Measurements from ENCODE around the gene MEDAG.

Gene MEDAG

DNA sequence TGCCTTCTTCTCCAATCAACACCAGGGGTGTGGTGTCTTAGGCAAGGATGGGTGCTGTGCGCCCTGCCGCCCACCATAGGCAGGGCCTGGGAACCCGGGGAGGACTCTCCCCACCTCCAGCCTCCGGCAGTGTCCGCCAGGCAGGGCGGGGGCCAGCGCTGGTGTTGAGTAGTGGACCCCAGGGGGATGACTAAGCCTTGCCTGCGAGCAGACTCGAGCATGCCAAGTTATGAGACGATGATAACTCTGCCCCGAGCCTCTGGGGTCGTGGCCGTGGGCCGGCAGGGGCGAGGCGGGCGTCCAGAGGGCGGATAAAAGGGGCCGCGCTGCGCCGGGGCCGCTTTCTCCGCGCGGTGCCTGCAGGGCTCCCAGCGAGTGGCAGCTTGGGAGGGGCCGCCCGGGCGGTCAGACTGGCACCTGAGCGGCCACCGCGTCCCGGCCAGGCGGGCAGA, at the start of gene MEDAG:
MEDAG (plus strand) TSS at position 340 of the 452 bp plus-strand sequence. CDS start 245 bp downstream, outside the sequence.
- no peak for DNase-seq

DNA sequence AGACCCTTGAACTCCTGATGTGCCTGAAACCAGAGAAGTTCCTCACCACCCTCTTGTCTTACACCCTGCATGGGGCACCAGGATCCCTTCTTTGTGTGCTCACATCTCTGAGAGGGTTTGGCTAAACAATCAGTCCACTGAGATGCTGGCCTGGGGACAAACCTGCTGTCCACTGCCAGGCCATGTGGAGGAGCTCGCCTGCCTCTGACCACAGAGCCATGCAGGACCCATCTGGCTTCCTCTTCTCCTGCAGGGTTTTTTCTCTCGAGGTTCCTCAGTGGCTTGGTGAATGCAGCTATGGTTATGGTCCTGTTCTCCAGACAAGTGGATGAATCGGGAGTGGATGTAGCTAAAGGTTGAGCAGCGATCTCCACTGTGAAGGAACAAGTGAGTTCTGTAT, 49.1 kb upstream of the MEDAG start:
- no peak for DNase-seq

DNA sequence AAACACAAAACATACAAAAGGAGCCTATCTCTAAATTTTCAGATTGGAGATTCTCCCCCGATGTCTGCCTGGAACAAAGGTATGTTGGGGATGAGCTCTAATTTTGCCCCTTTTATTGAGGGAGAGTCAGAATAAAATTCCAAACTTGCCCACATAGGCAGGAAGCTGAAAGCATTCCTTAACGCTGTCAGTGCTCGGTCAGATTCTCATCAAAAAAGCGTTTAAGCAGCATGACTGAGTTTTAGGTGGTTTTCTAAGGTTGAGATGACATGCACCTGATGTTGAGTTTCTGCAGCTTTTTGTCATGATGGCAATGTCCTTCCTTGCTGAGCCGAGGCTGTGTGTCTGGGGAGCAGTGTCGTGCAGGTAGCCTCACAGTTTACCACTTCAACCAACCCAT, 48.4 kb upstream of the MEDAG start:
- DNase-seq = no peak

DNA sequence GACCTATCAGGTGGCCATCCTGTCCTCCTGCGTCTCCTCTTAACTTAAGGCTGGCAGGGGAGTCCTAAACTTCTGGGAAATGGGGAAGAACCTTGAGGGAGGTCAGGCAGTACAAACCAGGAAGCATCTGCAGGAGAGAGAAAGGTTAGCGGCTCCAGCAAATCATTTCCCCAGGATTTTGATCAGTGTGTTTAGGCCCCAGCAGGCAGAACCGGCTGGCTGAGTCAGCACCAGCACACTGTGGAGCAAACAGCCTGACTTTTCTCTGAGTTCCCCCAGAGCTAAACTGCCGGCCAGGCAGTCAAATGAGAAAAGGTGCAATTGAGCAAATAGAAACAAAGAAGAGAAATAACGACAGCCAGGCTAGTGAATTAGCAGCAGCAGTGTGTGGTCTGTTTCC, 46.7 kb upstream of the MEDAG start:
- DNase-seq = no peak

DNA sequence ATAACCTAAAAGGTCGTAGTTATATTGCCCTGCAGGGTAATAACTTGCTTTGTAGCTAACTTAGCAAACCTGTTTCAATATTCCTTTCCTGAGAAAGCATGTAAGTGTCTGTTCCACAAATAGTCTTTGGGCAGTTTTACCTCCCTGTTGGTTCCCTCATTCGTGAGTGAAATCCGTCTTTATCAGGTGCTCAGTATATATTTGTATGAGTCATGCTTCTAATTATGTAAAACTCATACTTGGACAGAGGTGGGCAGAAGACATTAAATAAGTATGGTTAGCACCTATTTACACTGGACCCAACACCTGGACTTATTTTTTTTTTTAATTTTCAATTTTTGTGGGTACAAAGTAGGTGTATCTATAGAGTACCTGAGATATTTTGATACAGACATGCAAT, 44.9 kb upstream of the MEDAG start:
- DNase-seq = no peak

DNA sequence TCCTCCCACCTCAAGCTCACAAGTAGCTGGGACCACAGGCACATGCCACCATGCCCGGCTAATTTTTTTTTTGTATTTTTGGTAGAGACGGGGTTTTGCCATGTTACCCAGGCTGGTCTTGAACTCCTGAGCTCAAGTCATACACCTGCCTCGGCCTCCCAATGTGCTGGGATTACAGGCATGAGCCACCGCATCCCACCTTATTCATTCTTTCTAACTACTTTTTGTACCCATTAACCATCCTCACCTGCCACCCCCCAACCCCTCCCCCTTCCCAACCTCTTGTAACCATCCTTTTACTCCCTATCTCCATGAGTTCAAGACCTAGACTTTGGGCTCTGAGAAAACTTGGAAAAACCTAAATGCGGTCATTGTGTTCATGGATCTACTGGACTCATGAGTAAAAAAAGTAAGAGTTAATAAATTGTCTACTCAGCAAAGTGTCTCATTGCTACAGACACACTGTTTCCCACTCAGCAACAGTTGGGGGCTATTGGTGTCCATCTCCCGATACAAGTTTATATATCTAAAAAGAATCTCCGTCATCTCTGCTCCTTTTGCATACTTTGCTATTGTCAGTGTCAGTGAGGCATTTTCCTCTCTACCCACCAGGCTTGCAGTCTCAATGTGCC, 44.1 kb upstream of the MEDAG start:
- no peak for DNase-seq

DNA sequence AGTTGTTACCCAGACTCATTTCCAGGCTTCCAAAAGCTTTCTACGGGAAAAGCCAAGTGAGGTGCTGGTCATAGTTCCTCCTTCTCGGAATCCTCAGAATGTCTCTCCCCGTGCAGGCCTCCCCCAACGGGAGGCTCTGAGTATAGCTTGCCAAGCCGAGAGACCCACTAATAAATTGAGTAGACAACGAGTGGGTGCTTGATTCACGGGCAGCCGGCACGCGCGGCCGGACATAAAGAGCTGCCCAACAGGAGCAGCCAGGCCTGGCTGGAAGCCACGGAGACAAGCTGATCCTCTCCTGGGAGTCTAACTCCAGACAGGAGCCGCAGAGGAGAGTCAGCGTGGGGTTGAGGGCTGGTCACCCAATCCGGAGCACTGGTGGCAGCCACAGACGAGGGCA, 43.4 kb upstream of the MEDAG start:
- DNase-seq = no peak

DNA sequence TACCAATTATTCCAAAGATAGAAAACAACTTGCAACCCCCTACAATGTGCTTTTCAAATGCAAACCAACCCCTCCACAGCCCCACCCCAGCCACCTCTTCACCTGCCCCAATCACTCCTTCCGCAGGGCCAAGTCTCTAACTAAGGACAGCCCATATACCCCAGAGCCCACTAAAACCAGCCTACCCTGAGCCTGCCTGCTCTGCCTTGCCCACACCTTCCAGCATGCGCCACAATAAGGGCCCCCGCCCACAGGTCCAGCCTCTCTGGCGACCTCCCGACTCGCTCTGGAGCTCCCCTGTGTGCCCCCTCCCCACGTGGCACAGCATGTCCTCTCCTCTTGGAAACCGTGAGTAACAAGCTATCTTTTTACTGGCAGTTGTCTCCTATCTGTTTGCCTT, 42.8 kb upstream of the MEDAG start:
- no peak for DNase-seq

DNA sequence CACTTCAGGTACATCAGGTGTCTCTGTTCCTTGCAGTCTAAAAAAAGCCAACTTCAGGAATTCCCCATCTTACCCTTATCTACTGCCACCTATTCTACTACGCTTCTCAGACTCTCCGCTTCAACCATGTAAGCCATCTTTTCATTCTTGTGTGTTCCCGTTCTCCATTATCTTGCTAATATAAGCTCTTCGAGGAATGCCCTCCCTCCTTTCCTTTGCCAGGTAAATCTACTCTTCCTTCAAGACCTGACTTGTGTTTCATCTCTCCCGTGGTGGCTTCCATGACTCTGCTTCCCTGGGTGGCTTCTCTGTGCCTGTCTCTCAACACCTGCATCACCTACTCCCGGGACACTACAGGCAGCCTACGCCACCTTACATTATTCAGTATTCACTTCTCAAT, 42.3 kb upstream of the MEDAG start:
- no peak for DNase-seq

DNA sequence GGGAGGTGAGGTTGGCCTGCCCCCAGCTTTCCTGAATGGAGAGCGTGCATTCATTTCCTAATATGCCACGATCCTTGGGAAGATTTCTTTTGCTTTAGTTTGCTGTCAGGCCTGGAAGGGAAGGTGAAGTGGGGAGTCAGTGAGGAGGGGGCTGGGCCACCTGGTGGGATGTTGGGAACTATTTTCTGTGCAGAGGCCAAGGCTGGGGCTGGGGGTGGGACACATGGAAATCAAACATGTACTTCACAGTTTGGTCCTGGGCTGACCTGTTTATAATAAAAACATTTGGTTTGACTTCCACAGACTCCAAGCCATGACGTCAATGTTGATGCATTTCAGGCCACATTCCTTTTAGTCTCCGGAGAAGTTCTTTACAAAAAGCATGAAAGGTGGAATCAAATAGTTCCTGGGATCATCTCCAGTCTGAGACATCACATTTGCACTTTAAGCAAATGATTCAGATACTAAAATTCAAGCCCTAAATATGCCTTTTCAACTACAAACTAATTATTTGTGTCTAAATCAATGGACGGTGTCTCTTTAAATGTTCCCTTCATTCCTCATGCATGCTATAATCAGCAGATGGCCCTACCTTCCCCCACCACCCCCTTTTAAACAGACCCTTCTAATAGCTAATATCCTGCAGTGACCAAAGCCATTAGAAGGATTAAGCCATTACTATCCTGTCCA, 41.5 kb upstream of the MEDAG start:
- DNase-seq = peak; percentile 58

DNA sequence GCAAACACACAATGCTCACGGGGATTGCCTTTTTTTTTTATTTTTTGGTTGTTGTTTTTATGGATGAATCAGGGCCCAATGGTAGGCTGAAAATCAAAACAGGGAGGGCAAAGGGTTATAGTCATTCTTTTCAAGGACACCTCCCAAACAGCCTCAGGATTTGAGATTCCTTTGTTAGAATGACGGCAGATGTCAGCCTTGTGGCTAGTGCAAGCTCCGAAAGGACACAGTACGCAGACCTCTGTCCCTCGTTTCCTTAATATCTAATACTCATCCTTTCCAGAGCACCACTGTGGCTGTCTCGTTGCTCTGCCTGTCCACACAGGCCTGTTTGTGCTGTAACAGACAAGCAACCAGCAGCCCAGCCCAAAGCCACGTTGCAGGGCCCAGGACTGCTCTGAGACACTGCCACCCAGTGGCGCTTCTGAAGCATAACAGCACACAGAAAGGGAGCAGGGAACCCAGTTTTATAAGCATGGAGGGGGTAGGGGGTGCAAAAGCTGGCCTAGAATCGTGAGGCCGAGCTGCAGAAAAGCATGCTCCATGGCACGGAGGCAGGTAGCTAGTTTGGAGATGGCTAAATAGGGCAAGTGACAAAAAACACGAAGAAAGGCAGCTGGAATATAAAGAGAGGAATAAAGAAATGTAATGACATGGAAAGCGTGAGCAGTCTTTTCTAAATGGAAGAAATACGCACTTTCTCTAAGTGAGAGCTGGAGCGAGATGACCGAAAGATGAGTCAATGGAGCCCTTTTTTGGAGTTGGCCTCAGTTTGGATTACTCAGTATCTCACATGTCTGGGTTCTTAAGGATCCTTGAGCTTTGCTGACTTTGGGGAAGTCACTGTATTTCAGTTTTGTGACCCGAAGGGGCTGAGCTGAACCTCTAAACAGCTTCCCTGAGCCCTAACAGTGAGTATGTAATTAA, 40.7 kb upstream of the MEDAG start:
- peak; percentile 76 for DNase-seq

DNA sequence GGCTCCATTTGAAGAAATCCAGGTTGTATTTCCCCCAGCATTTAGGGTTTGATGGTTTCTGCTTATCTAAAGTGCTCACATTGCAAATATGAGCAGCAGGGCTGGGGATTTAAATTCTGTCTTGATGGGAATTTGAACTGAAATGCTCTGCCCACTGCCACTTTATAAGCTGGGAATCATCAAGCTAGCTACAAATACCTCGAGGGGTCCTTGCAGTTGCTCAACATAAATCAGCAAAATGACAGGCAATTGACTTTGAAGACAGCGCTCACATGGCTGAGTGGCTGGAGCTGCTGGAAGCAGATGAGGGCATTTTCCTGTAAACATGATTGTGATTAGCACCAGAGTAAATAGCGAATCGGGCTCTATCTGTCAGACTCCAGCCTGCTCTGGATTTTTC, 39.4 kb upstream of the MEDAG start:
- no peak for DNase-seq

DNA sequence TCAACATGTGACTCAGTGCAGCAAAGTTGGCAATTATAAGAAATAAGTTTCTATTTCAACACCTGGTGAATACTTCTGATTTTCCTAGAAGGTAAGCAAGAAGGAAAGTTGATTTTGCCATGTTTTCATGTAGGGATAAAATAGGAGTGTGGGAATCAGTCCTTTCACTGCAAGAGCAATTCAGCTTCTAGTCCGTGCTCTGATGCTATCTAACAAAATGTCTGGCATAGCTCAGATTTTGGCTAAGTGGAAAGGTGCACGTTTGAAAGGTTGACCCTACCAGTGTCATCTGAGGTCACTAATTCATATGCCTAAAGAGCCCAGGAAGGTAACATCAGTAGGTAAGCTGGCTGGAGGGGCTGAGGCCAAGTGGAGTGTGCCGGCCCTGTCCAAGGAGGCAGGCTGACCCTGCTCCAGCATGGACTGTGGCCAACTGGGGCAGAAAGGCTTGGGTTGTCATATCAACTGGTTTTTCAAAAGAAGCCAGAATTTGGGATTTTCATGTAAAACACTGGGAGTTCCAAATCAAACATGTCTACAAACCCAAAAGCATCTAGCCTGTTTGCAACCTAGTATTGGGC, 38.9 kb upstream of the MEDAG start:
- DNase-seq = no peak

DNA sequence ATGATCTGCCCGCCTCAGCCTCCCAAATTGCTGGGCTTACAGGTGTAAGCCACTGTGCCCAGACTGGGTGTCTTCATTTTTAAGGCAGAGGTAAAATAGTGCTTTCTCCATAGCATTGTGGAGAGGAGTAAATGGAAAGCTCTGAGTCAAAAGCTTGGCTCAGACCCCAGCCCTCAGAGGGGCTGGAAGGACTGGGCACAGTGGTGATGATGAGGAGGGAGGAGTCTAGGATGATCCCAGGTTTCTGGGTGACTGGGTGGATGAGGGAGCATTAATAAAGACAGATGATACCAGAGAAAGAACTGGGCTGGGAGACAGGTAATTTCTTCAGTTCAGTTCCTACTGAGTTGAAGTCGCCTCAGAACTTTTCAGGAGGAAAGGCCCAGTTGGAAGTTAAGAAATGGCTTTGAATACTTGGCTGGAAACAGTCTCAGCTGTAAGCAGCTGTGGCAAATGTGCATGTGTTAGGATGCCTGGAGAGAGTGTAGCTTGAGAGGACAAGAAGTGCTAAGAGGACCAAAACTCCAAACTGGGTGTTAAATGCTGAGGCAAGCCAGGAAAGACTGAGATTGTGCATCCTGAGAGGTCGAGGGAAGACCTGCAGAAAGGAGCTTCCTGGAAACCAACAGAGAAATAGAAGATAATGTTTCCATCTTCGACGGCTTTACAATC, 37.1 kb upstream of the MEDAG start:
- DNase-seq = no peak

DNA sequence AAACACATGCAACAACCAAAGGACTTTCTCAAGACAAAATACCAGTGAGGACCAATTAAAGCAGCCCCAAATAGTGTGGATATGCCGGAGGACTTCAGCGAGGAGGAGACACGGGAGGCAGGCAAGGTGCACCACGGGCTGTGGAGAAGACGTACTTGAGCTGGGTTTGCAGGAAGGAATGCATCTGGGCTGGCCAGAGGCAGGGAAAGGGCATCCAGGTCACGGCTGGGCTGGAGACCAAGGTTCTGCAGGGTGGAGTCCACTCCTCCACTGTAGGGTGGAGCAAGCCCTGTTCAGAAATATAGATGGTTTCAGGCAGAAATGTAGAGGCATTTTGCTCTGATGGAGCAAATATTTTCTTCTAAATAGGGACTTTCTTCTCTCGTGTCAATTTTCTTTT, 36.6 kb upstream of the MEDAG start:
- no peak for DNase-seq

DNA sequence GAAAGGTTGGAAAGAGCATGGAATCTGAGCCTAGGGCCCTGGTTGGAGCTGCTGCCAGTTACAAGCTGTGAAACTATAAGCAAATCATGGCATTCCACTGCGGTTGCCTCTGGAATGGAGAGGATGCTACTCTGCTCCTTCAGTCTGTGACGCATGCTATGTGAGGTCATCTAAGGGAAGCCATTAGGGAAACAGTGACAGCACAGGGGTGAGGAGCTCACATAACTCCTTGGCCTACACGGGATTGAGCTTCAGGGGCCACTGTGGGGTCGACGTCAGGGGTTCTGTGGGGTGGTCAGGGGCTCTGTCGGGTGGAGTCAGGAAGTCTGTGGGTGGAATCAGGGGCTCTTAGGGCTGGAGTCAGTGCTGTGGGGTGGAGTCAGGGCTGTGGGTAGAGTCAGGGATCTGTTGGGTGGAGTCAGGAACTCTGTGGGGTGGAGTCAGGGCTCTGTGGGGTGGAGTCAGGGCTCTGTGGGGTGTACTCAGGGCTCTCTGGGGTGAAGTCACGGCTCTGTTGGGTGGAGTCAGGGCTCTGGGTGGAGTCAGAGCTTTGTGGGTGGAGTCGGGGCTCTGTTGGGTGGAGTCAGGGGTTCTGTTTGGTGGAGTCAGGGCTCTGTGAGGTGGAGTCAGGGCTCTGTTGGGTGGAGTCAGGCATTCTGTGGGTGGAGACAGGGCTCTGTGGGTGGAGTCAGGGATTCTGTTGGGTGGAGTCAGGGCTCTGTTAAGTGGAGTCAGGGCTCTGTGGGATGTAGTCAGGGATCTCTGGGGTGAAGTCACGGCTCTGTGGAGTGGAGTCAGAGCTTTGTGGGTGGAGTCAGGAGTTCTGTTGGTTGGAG, 35.8 kb upstream of the MEDAG start:
- peak; percentile 86 for DNase-seq

DNA sequence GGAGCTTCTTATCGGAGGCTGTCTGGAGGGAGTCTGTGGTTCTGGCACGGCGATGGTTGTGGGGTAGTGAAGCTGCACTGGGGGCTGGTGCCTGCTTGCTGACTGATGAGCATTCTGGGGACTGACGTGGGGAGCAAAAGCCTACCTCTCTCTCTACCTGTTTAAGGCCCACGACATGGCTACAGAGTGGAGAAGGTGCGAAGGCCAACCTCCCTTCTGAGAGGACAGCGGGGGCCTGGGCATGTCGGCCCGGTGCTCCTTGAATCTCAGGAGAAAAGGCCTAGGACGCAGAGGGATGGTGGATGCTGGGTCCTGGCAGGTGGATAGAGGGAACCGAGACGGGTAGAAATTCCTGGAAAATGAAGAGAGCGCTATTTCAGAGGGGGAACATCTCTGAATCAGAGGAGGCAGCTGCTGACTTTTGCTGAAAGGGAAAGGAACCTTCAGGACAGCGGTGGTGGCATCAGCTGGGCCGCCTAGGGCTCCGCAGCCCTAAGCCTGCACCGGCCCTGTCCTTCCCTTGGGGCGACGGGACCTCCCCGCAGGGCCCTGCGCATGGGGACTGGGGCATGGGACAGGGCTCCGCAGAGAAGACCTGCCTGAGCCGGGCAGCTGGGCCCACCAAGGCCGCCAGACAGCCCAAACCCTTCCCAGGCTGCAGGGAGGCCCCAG, 35.0 kb upstream of the MEDAG start:
- DNase-seq = no peak

DNA sequence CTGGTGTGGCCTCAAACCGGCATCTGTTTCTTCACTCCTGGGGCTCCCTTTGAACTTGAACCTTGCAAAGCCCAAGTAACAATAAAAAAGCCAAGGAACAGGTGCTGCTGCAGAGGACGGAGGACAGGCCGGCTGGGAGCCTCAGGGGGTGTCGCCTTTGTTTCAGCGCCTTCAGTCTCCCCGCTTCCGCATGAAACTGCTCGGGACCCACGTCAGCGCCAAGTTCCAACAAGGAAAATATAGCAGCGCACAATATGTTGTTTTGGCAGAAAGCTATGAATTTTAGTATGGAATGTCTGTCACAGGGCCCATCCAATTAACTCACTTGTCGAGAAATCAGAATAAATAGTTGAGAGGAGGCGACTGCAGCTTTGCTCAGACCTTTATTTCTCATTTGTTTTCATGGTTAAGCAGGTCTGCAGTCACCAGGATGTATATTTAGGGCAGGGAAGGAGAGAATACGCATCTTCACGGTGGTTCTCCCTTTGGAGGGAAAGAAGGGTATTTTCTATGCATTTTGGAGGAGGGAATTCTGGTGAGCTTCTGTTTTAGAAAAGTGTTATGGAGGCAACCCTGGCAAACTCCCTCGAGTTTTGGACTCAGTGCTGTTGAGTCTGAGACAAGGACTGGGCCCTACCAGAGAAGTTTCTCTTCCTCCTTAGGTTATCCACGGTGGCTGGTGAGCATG, 34.3 kb upstream of the MEDAG start:
- no peak for DNase-seq

DNA sequence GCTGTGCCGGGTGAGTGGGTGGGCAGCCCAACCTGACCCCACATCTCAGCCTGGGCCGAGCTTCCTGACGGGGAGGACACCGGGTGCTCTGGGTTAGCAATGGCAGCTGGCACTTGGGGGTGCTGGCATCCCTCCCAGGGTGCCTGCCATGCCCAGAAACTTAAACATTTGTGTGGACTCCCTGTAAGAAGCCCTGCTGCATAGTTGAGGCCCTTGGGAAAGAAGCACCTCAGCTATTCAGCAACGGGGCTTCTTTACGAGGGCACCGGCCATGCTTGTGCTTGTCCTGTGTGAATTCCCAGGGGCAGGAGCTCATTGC, 33.8 kb upstream of the MEDAG start:
- no peak for DNase-seq

DNA sequence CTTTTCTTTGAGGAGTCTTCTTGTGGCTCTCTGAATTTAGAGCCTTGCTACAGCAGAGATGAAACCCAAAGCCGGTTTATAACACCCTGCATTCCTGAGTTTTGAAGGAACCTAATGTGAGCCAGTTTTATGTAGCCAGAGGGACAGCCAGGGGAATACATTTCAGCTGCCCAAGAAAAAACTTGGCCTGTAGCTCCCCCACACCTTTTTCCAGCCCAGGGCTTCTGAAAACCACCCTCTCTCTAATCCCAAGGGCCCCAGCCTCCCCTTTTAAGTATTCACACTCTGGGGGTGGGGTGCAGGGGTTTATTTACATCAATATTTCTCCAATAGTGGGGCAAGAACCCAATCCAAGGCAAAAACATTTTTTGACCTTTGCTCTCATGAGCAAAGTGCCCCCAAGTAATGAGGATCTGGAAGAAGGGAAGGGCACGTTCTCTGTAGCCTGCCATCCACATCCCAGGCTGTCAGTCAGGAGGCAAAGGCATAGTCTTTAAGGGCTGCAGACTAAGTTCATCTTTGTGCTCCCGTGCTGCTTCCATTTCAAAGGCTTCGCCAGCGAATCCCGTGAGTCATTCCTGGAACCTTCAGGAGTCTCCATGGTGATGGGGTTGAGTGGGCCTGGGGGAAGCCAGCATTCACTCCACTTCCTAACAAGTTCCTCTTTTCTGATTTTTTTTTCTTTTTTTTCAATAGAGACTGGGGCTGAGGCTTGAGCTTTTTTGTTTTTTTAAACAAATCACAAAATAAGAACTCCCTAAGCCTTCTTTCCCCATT, 33.2 kb upstream of the MEDAG start:
- peak; percentile 55 for DNase-seq

All from amniotic stem cell (primary cell).